ENCODE data around the gene ZFP3.
"Not testable (repeated sequence)": the region's sequence is repeated elsewhere in the genome, so short reads cannot be mapped to it uniquely, and the experiment has no call there.

ZFP3 gene

GRCh38 chr17:5080591-5080990, 2.3 kb downstream of the ZFP3 start:
- DNase-seq: no peak

DNA sequence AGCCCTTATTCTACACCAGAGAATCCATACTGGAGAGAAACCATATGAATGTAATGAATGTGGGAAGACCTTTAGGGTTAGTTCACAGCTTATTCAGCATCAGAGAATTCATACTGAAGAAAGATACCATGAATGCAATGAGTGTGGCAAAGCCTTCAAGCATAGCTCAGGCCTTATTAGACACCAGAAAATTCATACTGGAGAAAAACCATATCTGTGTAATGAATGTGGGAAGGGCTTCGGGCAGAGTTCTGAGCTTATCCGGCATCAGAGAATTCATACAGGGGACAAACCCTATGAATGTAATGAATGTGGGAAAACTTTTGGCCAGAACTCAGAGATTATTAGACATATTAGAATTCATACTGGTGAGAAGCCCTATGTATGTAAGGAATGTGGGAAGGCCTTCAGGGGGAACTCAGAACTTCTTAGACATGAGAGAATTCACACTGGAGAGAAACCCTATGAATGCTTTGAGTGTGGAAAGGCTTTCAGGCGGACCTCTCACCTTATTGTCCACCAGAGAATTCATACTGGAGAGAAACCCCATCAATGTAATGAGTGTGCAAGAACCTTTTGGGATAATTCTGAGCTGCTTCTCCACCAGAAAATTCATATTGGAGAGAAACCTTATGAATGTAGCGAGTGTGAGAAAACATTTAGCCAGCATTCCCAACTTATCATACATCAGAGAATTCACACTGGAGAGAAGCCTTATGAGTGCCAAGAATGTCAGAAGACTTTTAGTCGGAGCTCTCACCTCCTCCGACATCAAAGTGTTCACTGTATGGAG, 14.1 kb downstream of the ZFP3 start:
- no peak for DNase-seq

DNA sequence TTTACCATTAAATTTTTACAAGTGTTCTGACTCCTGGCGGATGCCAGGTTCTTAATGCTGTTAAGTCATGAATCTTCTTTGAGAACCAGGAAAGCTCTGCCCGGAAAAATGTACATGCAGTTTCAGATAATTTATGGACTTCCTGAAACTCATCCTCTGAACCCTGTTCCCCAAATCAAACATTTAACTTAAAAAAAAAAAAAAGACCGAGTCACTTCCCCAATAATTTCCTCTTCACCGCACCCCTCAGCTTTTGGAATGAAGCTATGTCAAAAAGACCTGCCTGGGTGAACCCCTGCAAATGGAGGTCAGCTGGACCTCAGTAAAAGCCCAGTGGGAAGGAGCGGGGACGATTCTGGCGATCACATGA, 18.4 kb downstream of the ZFP3 start:
- DNase-seq: peak in 2 of 3 donors; percentile 21 to 31

DNA sequence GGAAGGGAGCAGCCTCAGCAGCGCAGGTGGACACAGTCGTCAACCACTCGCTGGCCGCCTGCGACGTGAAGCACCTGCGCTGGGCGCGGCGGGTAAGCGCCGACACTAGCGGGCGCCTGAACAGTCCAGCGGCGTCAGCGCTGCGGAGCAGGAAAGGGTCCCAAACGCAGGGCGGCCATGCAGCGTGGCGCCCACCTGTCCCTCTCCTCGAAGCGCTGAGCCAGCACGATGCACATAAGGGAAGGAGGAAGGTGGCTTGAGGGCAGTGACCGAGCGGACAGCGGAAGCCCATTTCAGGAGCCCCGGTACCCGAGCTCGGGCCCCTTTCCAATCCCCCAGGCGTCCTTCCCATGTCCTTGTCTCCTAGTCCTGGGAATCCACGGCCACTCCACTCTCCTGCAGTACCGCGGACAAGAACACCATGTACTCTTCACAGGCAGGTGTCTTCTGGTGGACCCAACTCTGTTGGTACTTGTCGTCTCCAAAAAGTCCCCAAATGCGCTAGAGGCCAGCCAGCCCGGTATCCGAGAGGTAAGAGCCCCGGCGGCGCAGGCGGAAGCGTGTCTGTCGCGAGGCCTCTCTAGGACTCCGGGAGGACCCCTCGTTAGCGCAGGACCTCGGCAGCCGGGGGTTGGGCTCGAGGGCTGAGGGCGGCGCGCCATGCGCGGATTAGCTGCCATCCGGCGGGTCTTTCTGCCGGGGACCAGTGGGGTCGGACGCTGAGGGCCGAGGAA, 19.0 kb downstream of the ZFP3 start:
- DNase-seq: no peak

GRCh38 chr17:5099271-5099670, 21.0 kb downstream of the ZFP3 start:
- DNase-seq: no peak

DNA sequence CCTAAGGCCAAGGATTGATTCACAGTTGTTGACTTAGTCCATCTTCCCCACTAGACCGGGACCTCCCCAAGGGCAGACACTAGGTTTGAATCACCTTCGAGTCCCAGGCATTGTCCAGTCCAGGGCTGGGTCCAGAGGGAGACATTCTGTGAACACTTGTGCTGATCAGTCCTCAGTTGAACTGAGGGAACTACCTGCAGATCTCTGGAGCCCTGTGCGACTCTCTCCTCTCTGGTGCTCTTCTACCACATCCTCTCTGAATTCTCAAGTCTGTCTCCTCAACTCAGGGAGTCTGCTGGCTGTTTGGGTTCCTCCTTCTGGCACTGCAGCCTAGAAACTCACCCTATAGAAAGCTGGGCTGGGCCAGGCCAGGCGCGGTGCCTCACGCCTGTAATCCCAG, 22.6 kb downstream of the ZFP3 start:
- DNase-seq: no peak

- DNase-seq: peak in 1 of 3 donors; percentile 29
Observed at GRCh38 chr17:5110816-5111215, 32.5 kb downstream of the ZFP3 start.

GRCh38 chr17:5111402-5112204, 33.3 kb downstream of the ZFP3 start, which contains the start of gene ZNF232:
Gene ZNF232, minus strand, starts transcription at chr17:5111878. Its CDS starts 56 bp downstream, at chr17:5111822.
- peak; percentile 97 to 99 (median 99) for DNase-seq

- DNase-seq: no peak
Observed at GRCh38 chr17:5115673-5116651, 37.7 kb downstream of the ZFP3 start, which contains the start of gene USP6. Gene USP6, plus strand, starts transcription at chr17:5116032. Its CDS starts 14,336 bp downstream, at chr17:5130368.

GRCh38 chr17:5118219-5118618, 40.0 kb downstream of the ZFP3 start:
- no peak for DNase-seq

GRCh38 chr17:5120036-5120435, 41.8 kb downstream of the ZFP3 start:
- DNase-seq: no peak

GRCh38 chr17:5120436-5121185, 42.3 kb downstream of the ZFP3 start:
- DNase-seq: not testable (repeated sequence)

- no peak for DNase-seq
Observed at GRCh38 chr17:5121186-5121841, 43.0 kb downstream of the ZFP3 start.

GRCh38 chr17:5122056-5122455, 43.8 kb downstream of the ZFP3 start:
- peak; percentile 23 to 38 (median 30) for DNase-seq

DNA sequence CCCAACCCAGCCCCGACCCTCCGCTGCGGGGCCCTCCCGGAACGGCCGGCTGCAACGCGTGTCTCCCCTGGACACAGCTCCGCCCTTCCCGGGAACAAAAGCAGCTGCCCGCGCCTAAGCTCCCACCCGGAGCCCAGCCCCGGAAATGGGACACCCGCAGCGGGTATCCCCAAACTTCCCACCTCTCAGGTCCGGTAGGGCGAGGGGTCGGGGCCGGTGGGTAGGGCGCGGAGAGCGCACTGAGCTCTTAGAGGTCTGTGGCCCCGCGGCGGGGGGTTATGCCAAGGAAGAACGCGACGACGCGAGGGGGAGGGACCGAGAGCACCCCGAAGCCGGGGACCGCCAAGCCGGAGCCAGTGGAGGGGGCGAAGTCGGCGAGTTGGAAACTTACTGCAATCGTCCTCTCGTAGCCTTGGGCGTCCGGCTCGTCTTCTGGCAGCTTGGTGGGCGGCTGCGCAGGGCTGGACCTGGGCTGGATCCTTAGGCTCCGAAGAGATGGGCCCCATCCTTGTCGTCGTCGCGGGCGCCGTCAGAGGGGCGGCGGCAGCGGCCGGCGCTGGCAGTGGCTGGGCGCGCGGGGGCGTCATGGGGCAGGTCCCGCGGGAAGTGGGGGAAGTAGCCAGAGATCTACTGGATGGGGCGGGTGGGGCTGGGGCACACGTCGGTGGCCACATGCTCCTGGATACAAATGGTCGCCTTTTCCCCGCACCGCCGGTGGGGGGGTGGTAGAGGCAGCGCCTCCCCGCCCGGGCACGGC, 44.5 kb downstream of the ZFP3 start:
- DNase-seq: peak in 2 of 3 donors; percentile 26 to 54

DNA sequence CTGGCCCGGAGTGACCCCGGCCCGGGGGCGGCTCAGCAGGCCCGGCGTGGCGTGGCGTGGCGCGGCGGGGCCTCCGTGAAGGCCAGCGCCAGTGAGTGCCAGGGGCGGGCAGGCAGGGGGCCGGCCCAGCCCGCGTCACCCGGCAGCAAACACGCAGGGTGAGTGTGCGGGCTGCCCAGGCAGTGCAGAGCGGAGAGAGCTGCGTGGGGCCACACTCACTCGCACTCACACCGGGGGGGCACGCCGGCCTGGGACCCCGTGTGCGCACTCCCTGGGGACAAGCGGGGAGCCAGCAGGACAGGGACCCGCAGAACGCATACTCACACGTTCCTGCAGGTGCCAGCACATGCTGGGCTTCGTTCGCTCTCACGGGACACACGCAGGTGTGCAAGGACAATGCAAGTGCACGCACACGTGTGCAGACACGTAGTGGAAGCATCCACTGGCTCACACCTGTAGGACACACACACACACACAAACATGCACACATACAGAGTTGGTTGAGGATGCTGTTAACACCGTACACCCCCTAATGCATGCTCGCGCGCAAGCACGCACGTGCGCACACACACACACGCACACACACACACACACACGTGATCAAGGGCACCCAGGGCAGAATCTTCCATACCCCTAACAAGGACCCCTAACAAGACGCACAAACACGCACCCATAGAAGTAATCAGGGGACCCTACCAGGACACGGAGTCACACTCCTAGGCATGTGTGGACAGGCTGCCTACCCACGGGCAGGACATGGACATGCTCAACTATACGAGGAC, 45.3 kb downstream of the ZFP3 start:
- no peak for DNase-seq

DNA sequence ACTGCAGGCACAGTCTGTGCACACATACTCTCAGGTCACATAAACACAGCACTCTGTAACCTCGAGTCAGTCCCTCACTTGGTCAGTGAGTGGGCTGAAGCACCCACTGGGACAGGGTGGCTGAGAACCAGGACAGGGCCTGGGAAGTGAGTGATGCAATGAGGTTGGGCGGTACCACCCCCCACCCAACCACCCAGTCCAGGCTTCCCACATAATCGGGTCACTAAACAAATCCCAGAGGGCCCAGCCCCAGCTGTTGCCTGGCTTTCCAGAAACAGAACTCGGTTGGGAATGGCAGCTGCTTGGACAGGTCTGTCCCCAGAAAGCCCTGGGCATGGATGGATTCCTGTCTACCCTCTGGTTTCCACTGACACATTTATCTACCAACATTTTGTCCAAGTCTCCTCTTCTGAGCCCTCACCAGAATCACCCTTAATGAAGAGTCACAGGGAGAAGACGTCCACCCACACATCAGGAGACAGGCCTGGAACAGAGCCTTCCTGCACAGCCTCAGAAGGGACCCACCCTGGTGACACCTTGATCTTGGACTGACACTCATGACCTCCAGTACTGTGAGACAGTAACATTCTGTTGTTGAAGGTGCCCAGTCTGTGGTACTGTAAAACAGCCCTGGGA, 46.0 kb downstream of the ZFP3 start:
- not testable (repeated sequence) for DNase-seq

- DNase-seq: not testable (repeated sequence)
Observed at GRCh38 chr17:5124896-5125295, 46.6 kb downstream of the ZFP3 start.
